ENCODE measurements around the gene LIMS1. TPM values are rescaled to one million over a fixed set of nuclear protein-coding genes. Genes with fewer than 3 reads are reported as not detected.

Gene LIMS1
- total RNA-seq, 2 donors from 2014 or later, result 171 to 199 TPM

GRCh38 chr2:108536133-108536780 lies 2.0 kb downstream of the LIMS1 start:
- Histone ChIP-seq H3K27me3 (replicated peaks; ENCODE audit: insufficient read depth) (no peaks in the 10 kb centered on the region), H3K4me3 (peak overlapping the region; percentile 70), H3K27ac (no peak overlapping the region), H3K36me3 (no peaks in the 10 kb centered on the region), H3K4me1 (ENCODE audit: control insufficient read depth in 1 of 2, low read depth in 2 of 2) (peaks cover 6 to 26% of the 10 kb centered on the region in 2 donors), H3K9me3 (no peaks in the 10 kb centered on the region)
- no peak for ATAC-seq (ENCODE audit: insufficient number of reproducible peaks, low FRiP score, low read depth)
- no peak for DNase-seq (ENCODE audit: low spot score)
- TF ChIP-seq CTCF (IDR thresholded peaks at IDR 0.05), result no peak

GRCh38 chr2:108536911-108537310 lies 2.6 kb downstream of the LIMS1 start:
- Histone ChIP-seq H3K4me1 (ENCODE audit: control insufficient read depth in 1 of 2, low read depth in 2 of 2) (peaks cover 6 to 31% of the 10 kb centered on the region in 2 donors), H3K4me3 (no peak overlapping the region), H3K9me3 (no peaks in the 10 kb centered on the region), H3K36me3 (no peaks in the 10 kb centered on the region), H3K27ac (no peak overlapping the region), H3K27me3 (replicated peaks; ENCODE audit: insufficient read depth) (no peaks in the 10 kb centered on the region)
- TF ChIP-seq CTCF (IDR thresholded peaks at IDR 0.05), result no peak
- DNase-seq (ENCODE audit: low spot score) (no peak), ATAC-seq (ENCODE audit: insufficient number of reproducible peaks, low FRiP score, low read depth) (no peak)

- ATAC-seq (ENCODE audit: insufficient number of reproducible peaks, low FRiP score, low read depth) (no peak), DNase-seq (ENCODE audit: low spot score) (no peak)
- Histone ChIP-seq H3K27me3 (replicated peaks; ENCODE audit: insufficient read depth) (no peaks in the 10 kb centered on the region), H3K4me3 (no peak overlapping the region), H3K27ac (no peak overlapping the region), H3K9me3 (no peaks in the 10 kb centered on the region), H3K4me1 (ENCODE audit: control insufficient read depth in 1 of 2, low read depth in 2 of 2) (peaks cover 6 to 41% of the 10 kb centered on the region in 2 donors), H3K36me3 (no peaks in the 10 kb centered on the region)
- no peak for TF ChIP-seq CTCF (IDR thresholded peaks at IDR 0.05)
Measured at GRCh38 chr2:108538000-108538625, 3.8 kb downstream of the LIMS1 start.

GRCh38 chr2:108541451-108541850 lies 7.2 kb downstream of the LIMS1 start:
- ATAC-seq (ENCODE audit: insufficient number of reproducible peaks, low FRiP score, low read depth), result no peak

More at GRCh38 chr2:108541451-108541850, 7.2 kb downstream of the LIMS1 start:
- no peak for DNase-seq (ENCODE audit: low spot score)
- H3K27ac ChIP-seq, result no peak overlapping the region
- no peak for TF ChIP-seq CTCF (IDR thresholded peaks at IDR 0.05)
- no peaks in the 10 kb centered on the region for H3K36me3 ChIP-seq
- no peaks in the 10 kb centered on the region for H3K27me3 ChIP-seq (replicated peaks; ENCODE audit: insufficient read depth)
- H3K4me3 ChIP-seq, result no peak overlapping the region
- H3K9me3 ChIP-seq, result no peaks in the 10 kb centered on the region
- H3K4me1 ChIP-seq (ENCODE audit: control insufficient read depth in 1 of 2, low read depth in 2 of 2), result peaks cover 6 to 28% of the 10 kb centered on the region in 2 donors
